Forelimb muscle (tissue), 1 donor: ENCODE data around the gene ZDHHC14. TPM values are rescaled to one million over a fixed set of nuclear protein-coding genes. Genes with fewer than 3 reads are reported as not detected.
A peak's percentile ranks its signal among the peaks of the same experiment; 100 is the strongest.

Source experiments
- DNase-seq: peaks from one replicate; pipeline ENCODE4 v3.0.0-alpha.2; 2013; ENCODE audit warnings: low read depth
- polyA plus RNA-seq: library from polyadenylated mRNA; unstranded; fragments of 120-200 nt; gene quantifications from one replicate; pipeline ENCODE4 v1.2.1, GENCODE V29; 2013; ENCODE audit not compliant: insufficient read length

ZDHHC14 gene
- polyA plus RNA-seq, 1 donor, result 4.1 TPM

DNA sequence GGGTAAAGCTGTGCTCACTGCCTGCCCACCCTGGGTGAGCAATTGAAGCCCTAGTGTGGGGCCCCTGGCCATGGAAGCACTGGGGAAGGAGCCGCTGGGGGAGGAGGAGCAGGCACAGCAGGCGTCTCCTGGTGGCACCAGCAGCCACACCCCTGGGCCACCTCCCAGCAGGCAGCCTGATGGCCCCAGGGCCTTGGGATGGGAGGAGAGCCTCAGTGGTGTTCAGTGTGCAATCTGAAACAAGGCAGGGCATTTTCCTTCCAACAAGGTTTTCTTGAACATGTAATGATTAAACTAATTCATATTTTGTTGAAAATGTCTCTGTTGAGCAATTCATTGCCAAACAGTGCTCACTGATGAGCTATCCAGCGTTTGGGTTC is 151.0 kb downstream of the ZDHHC14 start:
- no peak for DNase-seq

DNA sequence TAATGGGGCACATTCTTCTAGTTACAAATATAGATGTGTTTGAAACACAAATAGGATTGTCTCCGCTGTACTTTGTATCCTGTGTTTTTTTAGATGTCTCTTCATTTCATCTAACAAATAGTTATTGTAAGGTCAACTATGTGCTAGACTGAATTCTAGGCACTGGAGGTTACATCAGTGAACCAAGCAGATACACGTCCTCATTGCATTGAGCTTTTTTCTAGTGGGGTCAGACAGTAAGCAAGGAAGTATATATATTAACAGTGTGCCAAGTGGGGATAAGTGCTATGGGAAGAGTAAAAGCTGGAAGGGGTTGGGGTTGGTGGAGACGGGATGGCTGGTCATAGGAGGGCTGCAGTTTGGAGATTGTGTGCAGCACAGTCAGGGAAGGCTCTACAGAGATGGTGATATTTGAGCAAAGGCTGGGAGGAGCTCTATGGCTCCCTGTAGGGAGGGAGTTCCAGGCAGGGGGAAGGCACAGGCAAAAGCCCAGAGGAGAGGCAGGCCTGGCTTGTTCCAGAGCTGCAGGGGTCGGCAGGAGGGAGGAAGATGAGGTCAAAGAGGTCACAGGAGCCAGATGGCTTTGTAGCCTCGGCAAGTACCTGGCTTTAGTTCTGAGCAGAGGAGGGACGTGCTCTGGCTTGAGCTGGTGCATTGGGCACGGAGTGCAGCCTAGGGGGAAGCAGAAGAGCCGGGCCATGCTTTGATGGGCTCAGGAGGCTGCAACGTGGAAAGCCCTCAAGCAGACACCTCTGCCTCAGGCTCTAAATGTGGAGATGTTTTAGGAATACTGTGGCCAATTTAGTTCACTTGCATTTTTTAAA is 152.3 kb downstream of the ZDHHC14 start:
- DNase-seq, result no peak

DNA sequence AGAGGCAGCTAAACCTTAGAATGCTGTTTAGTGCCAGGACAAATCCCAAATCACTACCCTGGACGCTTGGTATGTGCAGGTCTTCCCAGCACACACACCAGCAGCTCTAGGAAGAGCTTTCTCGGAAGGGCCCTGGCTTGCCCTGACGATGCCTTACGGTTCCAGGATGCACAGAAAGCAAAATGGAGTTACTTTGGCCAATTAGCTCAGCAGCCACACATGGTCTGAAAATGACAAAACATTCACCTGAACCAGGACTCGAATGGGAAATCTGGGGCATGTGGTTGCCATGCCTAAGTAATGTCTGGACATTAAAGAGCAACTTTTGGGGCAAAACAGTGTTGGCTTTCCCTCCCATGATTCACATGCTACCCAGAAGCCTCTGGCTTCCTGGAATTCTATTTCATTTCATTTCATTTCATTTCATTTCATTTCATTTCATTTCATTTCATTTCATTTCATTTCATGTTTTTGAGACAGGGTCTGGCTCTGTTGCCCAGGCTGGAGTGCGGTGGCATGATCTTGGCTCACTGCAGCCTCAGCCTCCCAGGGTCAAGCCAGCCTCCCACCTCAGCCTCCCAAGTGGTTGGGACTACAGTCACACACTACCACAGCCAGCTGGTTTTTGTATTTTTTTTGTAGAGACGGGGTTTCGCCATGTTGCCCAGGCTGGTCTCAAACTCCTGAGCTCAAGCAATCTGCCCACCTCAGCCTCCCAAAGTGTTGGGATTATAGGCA is 153.3 kb downstream of the ZDHHC14 start:
- no peak for DNase-seq

DNA sequence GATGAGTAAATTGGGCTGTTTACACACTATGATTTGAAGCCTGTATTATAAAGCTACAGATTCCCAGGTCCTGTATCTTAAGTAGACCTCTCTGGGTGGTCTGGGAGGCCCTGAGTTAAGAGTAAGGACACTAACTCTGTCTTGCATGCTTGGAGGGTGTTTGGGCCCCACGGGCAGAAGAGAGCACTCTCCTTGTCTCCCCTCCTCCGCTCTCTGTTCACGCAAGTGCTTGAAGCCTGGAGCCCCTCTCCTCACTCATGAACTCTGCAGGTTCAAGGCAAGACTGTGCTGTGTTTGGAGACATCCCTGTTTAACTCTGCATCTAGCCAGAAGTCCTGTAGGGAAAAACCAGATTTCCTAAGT is 154.0 kb downstream of the ZDHHC14 start:
- no peak for DNase-seq

DNA sequence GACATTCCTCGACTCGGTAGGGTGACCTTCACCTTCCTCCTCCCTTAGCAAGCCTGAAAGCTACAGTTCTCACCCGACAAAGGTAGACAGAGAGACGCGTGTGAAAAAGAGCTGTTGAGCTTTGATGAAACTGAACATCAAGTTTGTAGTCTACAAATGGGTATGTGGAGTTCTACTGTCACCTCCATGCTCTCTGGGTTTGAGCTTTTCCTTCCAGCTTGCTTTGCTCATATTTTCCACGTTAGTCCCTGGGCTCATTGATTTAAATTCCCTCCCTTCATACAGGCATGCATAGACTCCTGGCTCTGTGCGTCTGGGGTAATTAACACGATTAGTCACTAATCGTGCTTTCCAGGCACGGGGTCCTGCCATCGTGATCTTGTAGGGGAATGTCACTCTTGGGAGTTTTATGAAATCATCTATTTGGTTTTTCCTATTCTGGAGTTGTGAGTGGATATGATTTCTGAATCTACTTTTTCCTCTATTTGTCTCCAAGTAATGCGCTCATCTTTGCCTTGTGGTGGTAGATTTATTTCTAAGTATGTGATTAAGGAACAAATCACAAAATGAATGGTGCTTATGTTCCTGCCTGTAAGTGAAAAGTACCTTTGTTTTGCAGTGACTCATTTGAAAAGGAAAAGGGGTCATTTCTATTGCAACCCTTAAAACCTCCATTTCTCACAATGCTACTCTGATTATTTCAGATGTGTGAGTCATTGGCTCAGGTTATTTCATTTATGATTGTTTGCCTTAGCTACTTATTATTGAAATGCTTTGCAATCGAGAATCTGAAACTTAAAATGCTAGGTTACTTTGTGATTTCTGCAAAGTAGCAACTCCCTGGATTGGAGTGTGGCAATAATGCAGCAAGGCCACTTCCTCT is 154.6 kb downstream of the ZDHHC14 start:
- peak; percentile 46 for DNase-seq

DNA sequence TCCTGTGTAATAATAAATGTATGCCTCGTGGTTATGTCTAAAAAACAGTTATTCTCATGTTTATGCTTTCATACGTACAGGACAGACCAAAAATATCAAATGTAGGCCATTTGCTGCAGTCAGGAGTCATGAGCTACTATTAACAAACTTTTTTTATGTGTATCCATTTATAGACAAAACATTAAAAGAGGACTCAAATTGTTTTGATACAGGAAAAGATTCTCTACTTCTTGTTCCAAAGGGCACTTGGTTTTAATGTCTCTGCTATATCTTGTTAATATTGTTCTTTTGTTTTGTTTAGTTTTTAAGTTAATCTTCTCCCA is 155.2 kb downstream of the ZDHHC14 start:
- no peak for DNase-seq

DNA sequence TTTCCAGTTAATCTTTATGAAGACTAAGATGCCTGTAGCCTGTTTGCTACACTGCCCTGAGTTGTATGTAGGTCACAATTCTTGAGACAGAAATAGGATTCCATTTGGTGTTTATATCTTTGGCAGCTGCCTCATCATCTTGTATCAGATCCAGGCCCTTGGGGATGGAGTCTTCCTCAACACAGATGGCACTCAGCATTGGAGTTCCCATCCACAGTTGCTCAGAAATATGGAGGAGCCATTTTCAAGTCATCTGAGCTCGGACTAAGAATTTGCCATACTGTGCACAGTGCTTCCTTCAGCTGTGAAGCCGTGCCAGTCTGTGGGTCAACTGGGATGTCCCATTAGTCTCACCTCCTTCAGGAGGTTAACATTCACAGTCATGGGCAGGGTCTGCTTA is 156.6 kb downstream of the ZDHHC14 start:
- no peak for DNase-seq

DNA sequence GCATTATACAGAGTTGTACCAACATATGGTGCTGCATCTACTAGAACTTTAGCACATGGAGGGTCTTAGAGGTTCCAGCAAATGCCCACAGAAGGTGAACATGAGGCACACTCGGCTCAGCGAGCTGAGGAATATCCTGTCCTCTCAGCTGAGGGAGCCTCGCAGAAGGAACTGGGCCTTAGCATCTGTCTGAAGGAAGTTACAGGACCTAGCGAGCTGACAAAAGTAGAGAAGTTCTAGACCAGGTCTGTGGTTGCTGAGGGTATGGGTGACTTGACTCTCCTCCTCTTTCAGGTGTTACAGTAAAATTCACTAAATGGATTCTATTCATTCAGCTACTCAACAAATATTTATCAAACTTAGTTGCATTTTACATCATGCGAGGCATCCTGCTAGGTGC is 157.2 kb downstream of the ZDHHC14 start:
- DNase-seq, result no peak

DNA sequence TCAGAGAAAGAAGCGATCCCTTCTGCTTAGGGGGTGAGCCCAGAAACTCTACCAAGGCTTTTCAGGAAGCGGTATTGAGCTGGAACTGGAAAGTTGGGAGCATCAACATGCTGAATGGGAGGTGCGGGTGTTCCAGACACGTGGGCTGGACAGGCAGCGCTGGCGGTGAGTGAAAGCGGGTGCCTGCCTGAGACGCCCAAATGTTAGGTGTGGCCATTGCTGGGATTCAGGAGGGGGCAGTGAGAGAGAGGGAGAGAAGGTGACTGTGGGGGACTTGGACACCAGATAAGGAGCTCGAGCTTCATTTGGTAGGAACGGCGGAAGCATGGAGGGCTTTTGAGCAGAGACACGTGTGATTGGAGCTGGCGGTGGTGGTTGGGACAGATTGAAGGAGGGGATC is 157.7 kb downstream of the ZDHHC14 start:
- no peak for DNase-seq

DNA sequence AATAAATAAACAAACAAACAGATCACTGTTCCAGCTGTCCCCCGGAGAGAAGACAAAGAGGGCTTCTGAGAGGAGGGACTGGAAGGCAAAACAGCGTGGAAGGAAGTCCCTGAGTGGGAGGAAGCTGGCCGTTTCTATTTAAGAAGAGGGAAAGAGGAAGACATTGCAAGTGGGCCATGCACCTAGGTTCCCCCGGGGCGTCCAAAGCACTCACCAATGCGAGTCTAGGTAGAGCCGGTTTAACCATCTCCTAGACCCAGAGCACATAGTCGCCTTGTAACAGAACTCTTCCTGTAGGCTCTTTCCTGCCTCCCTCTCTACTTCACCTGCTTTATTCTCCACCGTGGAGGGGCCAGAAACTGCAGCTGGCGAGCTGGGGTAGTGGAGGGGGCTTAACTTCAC is 158.4 kb downstream of the ZDHHC14 start:
- no peak for DNase-seq

DNA sequence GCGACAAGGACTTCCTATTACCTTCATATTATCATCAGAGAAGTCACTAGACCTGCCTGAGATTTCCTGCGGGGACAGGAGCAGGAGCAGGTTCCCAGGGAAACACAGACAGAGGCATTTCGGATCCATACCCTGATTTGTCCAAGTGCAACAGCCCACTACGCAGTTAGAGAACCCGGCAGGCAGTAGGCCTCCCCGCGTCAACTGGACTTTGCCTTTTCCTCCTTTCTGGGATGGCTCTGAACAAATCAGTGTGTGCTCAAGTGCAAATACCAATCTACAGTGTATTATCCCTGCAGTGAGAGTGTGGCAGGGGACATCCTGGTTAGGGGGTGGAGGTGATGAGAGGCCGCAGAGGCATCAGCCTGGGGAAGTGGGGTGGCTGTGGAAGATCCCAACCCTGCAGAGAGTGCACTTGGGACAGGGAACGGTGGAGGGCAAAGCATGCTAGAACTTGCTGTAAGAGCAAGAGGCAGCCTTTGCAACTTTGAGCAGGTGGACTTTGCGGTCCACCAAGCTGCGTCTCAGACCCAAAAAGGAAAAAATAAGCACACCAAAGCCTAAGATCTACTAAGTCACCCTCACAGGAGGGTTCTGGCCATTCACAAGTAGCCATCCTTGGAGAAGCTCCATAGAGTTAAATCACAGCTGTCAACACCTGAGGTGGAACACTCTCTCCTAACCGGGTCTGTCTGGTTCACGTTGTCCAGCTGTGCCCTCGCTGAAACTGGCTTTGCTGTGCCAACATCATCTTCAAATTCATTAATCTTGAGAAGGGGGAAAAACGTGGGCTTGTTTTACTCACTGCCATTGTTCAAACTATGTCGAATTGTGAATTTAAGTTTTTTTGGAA is 159.1 kb downstream of the ZDHHC14 start:
- DNase-seq, result no peak

DNA sequence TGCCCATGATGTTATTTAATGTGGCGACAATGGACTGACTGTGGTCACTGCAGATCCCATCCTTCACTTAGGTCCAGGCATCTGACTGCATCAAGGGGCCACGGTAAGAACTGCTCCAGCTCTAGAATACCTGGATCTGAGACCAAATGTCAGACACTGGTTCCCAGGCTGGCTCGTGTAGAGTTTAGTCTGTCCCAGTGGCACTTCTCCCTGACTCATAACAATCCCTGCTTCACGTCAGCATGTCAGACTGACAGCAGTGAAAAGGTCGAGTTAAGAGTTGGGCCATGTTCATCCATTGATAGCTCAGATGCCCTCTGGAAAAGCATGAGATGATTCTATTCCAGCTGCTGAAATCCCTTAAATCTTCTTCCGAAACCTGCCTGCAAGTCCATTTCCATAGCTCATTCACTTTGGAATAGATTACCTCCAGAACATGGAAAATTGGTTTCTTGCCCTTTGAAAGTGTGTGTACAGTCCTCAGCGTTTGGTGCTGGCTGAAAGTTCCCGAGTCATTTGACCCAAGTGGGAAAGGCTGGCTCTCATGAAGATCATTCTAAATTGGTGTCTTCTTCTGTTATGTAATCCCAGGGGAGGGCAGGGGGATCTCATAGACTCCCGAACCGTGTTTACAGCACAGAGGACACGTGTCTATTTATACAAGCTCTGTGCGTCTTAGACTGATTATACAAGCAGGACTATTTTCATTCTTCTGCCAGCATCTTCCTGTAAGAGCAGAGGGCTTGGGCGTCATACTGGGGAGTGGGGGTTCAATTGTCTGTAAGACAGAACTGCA is 160.8 kb downstream of the ZDHHC14 start:
- DNase-seq, result no peak

DNA sequence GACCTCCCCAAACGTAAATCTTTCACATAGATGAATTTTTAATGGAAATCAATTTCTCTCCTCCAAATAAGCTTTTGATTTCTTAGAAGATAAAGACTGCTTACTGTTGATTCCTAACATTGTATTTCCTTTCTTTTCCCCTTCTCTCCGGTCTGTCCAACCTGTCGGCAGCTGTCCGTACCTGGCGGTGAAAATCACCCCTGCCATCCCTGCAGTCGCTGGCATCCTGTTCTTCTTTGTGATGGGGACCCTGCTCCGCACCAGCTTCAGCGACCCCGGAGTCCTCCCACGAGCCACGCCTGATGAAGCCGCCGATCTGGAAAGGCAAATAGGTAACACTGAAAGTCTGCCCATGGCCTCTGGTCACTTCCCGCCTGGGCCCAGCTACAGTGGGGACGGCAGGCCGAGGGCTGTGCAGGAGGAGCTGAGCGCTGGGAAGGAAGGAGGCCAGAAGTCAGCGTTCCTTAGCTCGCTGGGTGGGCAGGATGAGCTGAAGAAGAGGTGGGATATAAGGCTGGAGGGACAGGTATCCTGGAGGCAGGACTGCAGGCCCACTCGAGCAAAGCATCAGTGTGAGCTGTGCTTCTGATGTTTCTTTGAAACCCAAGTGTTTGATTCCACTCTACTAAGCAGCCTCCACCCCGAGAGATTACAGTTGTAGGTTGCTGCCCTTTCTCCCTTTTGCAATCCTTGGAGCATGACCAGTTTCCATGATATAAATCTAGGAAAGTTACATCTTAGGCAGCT is 161.6 kb downstream of the ZDHHC14 start:
- no peak for DNase-seq

DNA sequence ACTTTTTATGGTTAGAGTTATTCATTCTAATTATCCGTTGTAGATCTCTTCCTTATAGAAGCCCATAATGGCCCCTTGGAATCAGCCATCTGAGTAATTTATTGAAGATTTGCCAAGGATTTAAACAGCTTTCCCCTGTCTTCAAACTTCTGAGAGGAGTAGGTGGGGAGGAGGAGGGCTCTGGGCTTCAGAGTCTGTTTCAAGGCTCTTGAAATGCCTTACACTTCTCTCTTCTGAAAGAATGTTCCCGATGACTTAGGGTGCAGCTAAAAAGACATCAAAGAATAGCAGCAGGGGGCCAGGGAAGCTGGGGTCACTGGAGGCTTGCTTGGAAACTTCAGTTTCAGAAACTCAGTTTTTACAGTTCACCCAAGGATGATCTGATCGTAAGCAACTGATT is 165.3 kb downstream of the ZDHHC14 start:
- no peak for DNase-seq

DNA sequence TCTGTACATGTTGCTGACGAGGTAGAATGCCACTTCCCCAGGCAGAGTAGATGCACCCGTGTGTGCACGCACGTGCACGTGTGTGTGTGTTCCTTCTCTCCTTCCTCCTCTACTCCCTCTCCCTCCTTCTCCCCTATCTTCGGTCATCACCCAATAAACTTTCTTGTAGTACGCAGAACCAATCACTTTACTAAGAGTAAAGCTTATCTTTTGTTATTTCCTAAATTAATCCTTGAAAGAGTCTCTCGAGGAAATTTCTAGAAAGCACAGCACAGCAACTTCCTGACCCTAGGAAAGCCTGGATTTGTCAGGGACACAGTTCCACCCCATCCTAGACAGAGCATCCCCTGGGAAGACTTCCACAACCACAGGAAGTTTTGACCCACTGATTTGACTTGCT is 166.1 kb downstream of the ZDHHC14 start:
- no peak for DNase-seq

DNA sequence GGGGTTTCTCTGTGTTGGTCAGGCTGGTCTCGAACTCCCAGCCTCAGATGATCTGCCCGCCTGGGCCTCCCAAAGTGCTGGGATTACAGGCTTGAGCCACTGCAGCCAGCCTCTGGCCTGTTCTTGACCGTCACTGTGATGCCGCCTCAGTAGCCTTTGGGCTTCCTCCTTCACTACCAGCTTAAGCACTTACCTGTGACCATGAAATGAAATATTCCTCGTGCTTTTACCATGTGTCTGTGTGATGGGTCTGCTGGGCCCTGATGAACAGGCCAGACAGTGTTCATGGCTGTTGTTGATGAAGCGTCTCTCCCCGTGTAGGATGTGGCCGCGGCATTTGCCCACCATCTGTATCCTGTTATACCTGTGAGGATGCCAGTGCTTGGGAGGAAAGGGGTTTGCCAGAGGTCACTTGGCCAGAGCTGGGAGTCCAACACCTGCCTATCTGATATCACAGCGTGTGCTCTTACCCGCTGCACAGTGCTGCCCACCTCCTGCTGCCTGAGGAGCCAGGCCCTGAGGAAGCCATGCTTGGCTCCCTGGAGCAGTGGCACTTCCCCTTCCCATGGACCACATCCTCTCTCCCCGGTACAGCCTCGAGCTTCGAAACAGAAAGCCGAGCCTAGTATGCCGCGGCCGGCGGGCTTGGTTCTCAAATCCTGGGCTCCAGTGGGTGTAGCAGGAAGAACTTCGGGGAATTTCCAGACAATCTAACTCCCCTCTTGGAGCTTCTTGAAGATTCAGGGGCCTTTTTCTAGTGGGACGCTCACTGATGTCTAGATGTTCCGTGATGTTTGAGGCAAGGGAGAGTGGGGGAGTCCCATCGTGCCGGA is 167.9 kb downstream of the ZDHHC14 start:
- DNase-seq, result no peak

DNA sequence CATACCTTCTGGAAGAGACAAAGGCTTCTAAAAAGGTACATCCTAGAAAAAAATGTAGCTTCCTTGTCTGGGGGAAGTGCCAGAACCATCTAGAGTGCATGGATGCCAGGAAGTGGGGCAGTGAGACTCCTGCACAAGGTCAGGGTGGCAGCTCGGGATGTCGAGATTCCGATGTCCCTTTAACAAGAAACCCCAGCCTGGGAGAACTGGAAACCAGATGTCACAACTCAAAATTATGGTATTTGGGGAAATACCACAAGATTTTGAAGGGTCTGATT is 168.4 kb downstream of the ZDHHC14 start:
- no peak for DNase-seq

DNA sequence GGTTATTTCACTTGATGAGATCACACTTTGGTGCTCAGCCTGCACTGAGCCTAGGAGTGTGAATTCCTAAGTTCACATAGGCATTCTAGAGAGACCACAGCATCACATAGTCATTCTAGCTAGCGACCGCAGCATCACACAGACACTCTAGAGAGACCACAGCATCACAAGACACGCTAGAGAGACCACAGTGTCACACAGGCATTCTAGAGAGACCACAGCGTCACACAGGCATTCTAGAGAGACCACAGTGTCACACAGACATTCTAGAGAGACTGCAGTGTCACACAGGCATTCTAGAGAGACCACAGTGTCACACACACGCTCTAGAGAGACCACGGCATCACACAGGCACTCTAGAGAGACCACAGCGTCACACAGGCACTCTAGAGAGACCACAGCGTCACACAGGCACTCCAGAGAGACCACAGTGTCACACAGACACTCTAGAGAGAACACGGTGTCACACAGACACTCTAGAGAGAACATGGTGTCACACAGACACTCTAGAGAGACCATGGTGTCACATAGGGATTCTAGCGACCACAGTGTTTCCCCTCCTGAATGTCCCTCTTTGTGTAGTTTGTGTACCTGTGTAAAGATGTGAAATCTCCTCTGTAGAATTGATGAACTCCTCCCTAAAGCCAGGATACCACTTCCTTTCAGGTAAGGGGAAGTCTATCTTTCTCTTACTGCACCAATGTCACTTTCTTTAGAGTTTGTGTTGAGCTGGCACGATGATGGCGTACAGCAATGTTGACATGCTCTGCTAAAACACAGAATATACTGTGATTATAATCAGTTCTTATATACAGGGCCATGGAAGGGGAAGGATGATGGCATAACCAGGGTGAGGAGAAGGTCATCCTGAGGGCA is 169.4 kb downstream of the ZDHHC14 start:
- DNase-seq, result no peak
